ENCODE results near the gene PAIP2B.
"Not testable (repeated sequence)": the region's sequence is repeated elsewhere in the genome, so short reads cannot be mapped to it uniquely, and the experiment has no call there.

Gene PAIP2B

GRCh38 chr2:71215447-71215846 is 11.5 kb downstream of the PAIP2B start:
- no peak for DNase-seq

GRCh38 chr2:71212336-71212735 is 14.6 kb downstream of the PAIP2B start:
- no peak for DNase-seq

GRCh38 chr2:71210292-71210691 is 16.6 kb downstream of the PAIP2B start:
- no peak for DNase-seq

- DNase-seq: no peak
Observed at GRCh38 chr2:71208756-71209155, 18.1 kb downstream of the PAIP2B start.

GRCh38 chr2:71207601-71208000 is 19.3 kb downstream of the PAIP2B start:
- DNase-seq: no peak

GRCh38 chr2:71206271-71206670 is 20.6 kb downstream of the PAIP2B start:
- no peak for DNase-seq

GRCh38 chr2:71191570-71191943 is 35.3 kb downstream of the PAIP2B start:
- DNase-seq: no peak

GRCh38 chr2:71190656-71191569 is 36.0 kb downstream of the PAIP2B start:
- no peak for DNase-seq

- DNase-seq: no peak
Observed at GRCh38 chr2:71187589-71187988, 39.3 kb downstream of the PAIP2B start.

- DNase-seq: no peak
Observed at GRCh38 chr2:71186973-71187372, 39.9 kb downstream of the PAIP2B start.

- not testable (repeated sequence) for DNase-seq
Observed at GRCh38 chr2:71183306-71184115, 43.4 kb downstream of the PAIP2B start.

- DNase-seq: no peak
Observed at GRCh38 chr2:71181316-71181715, 45.6 kb downstream of the PAIP2B start.

- not testable (repeated sequence) for DNase-seq
Observed at GRCh38 chr2:71178836-71179235, 48.1 kb downstream of the PAIP2B start.

GRCh38 chr2:71174207-71174606 is 52.7 kb downstream of the PAIP2B start:
- DNase-seq: no peak

GRCh38 chr2:71173096-71173495 is 53.8 kb downstream of the PAIP2B start:
- DNase-seq: no peak

GRCh38 chr2:71166812-71167211 is 60.1 kb downstream of the PAIP2B start:
- DNase-seq: no peak

GRCh38 chr2:71157124-71157793 is 69.6 kb downstream of the PAIP2B start:
- peak; percentile 57 for DNase-seq

- no peak for DNase-seq
Observed at GRCh38 chr2:71156573-71156972, 70.3 kb downstream of the PAIP2B start.

GRCh38 chr2:71155846-71156245 is 71.1 kb downstream of the PAIP2B start:
- DNase-seq: no peak

GRCh38 chr2:71154798-71155197 is 72.1 kb downstream of the PAIP2B start:
- DNase-seq: no peak

- DNase-seq: no peak
Observed at GRCh38 chr2:71154279-71154678, 72.6 kb downstream of the PAIP2B start.

- no peak for DNase-seq
Observed at GRCh38 chr2:71153585-71154224, 73.2 kb downstream of the PAIP2B start.

- no peak for DNase-seq
Observed at GRCh38 chr2:71151620-71152019, 75.3 kb downstream of the PAIP2B start.
